Endothelial cell (in vitro differentiated cells): Measurements from ENCODE around the gene RAD51AP2. TPM values are rescaled to one million over a fixed set of nuclear protein-coding genes. Genes with fewer than 3 reads are reported as not detected.

ENCODE experiments used
- DNase-seq: peaks from one replicate; pipeline ENCODE4 v3.0.0; 2021; ENCODE audit warnings: low spot score
- H3K27ac Mint-ChIP-seq: one replicate; pipeline ENCODE4 v1.8.0; 2021; ENCODE audit warnings: mixed read lengths, inconsistent platforms; ENCODE audit not compliant: unreplicated experiment
- H3K27me3 Mint-ChIP-seq: one replicate; pipeline ENCODE4 v1.8.0; 2021; ENCODE audit warnings: mild to moderate bottlenecking, moderate library complexity, mixed read lengths, inconsistent platforms; ENCODE audit not compliant: unreplicated experiment
- H3K36me3 Mint-ChIP-seq: one replicate; pipeline ENCODE4 v1.8.0; 2021; ENCODE audit warnings: mild to moderate bottlenecking, low read depth, mixed read lengths, inconsistent platforms; ENCODE audit not compliant: unreplicated experiment
- H3K4me1 Mint-ChIP-seq: one replicate; pipeline ENCODE4 v1.8.0; 2021; ENCODE audit warnings: mild to moderate bottlenecking, mixed read lengths, inconsistent platforms; ENCODE audit not compliant: unreplicated experiment
- H3K4me3 Mint-ChIP-seq: one replicate; pipeline ENCODE4 v1.8.0; 2021; ENCODE audit warnings: mild to moderate bottlenecking, mixed read lengths, inconsistent platforms; ENCODE audit not compliant: unreplicated experiment
- H3K9me3 Mint-ChIP-seq: one replicate; pipeline ENCODE4 v1.8.0; 2021; ENCODE audit warnings: mixed read lengths, inconsistent platforms; ENCODE audit not compliant: unreplicated experiment
- total RNA-seq: library from RNA; stranded (reverse); fragmentation: NEBNext Ultra II Directional; extraction: Animal tissue kit (Norgen Biotek cat#: 25700); gene quantifications from one replicate; pipeline ENCODE4 v1.2.1, GENCODE V29; 2021; ENCODE audit not compliant: unreplicated experiment
- TF ChIP-seq, protein P1 (sequence below): fragments of 200-600 bp; sonication (generic); IDR thresholded peaks from one replicate; pipeline ENCODE4 v1.5.0; 2021; ENCODE audit warnings: antibody characterized with exemption; ENCODE audit not compliant: unreplicated experiment

The RAD51AP2 gene
- total RNA-seq, 1 donor from 2014 or later: 0.44 TPM

GRCh38 chr2:17544256-17544655, 26.0 kb upstream of the RAD51AP2 start:
- H3K27ac Mint-ChIP-seq: no peak overlapping the region
- H3K27me3 Mint-ChIP-seq: peaks cover 5% of the 10 kb centered on the region
- TF ChIP-seq, protein P1, sequence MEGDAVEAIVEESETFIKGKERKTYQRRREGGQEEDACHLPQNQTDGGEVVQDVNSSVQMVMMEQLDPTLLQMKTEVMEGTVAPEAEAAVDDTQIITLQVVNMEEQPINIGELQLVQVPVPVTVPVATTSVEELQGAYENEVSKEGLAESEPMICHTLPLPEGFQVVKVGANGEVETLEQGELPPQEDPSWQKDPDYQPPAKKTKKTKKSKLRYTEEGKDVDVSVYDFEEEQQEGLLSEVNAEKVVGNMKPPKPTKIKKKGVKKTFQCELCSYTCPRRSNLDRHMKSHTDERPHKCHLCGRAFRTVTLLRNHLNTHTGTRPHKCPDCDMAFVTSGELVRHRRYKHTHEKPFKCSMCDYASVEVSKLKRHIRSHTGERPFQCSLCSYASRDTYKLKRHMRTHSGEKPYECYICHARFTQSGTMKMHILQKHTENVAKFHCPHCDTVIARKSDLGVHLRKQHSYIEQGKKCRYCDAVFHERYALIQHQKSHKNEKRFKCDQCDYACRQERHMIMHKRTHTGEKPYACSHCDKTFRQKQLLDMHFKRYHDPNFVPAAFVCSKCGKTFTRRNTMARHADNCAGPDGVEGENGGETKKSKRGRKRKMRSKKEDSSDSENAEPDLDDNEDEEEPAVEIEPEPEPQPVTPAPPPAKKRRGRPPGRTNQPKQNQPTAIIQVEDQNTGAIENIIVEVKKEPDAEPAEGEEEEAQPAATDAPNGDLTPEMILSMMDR: no peak
- DNase-seq: no peak
- no peaks in the 10 kb centered on the region for H3K9me3 Mint-ChIP-seq
- no peaks in the 10 kb centered on the region for H3K36me3 Mint-ChIP-seq
- H3K4me3 Mint-ChIP-seq: no peak overlapping the region
- H3K4me1 Mint-ChIP-seq: peaks cover 57% of the 10 kb centered on the region

- no peak for DNase-seq
- peaks cover 53% of the 10 kb centered on the region for H3K4me1 Mint-ChIP-seq
- no peaks in the 10 kb centered on the region for H3K9me3 Mint-ChIP-seq
- no peaks in the 10 kb centered on the region for H3K36me3 Mint-ChIP-seq
- peak overlapping the region; percentile 59 for H3K27ac Mint-ChIP-seq
- peak overlapping the region; percentile 15 for H3K4me3 Mint-ChIP-seq
- H3K27me3 Mint-ChIP-seq: peaks cover 5% of the 10 kb centered on the region
- TF ChIP-seq, protein P1: no peak
Measured at GRCh38 chr2:17543848-17544247, 25.6 kb upstream of the RAD51AP2 start.

GRCh38 chr2:17543131-17543660, 25.0 kb upstream of the RAD51AP2 start:
- Mint-ChIP-seq H3K4me3 (peak overlapping the region; percentile 3), H3K27ac (no peak overlapping the region), H3K27me3 (peaks cover 5% of the 10 kb centered on the region)

GRCh38 chr2:17542471-17542870, 24.2 kb upstream of the RAD51AP2 start:
- H3K27ac Mint-ChIP-seq: no peak overlapping the region
- peaks cover 5% of the 10 kb centered on the region for H3K27me3 Mint-ChIP-seq

More at GRCh38 chr2:17543131-17543660, 25.0 kb upstream of the RAD51AP2 start:
- no peaks in the 10 kb centered on the region for H3K9me3 Mint-ChIP-seq
- peaks cover 46% of the 10 kb centered on the region for H3K4me1 Mint-ChIP-seq
- no peak for DNase-seq
- H3K36me3 Mint-ChIP-seq: no peaks in the 10 kb centered on the region
- TF ChIP-seq, protein P1: no peak

GRCh38 chr2:17541531-17541950, 23.3 kb upstream of the RAD51AP2 start:
- H3K4me3 Mint-ChIP-seq: peak overlapping the region; percentile 95
- peak overlapping the region; percentile 57 for H3K27ac Mint-ChIP-seq
- H3K27me3 Mint-ChIP-seq: peaks cover 5% of the 10 kb centered on the region
- H3K9me3 Mint-ChIP-seq: no peaks in the 10 kb centered on the region
- no peak for DNase-seq
- TF ChIP-seq, protein P1: no peak
- no peaks in the 10 kb centered on the region for H3K36me3 Mint-ChIP-seq
- peaks cover 39% of the 10 kb centered on the region for H3K4me1 Mint-ChIP-seq

More at GRCh38 chr2:17542471-17542870, 24.2 kb upstream of the RAD51AP2 start:
- Mint-ChIP-seq H3K4me1 (peaks cover 41% of the 10 kb centered on the region), H3K9me3 (no peaks in the 10 kb centered on the region), H3K36me3 (no peaks in the 10 kb centered on the region), H3K4me3 (no peak overlapping the region)
- TF ChIP-seq, protein P1: no peak
- DNase-seq: no peak
